ENCODE measurements around the gene NRG2. TPM values are rescaled to one million over a fixed set of nuclear protein-coding genes. Genes with fewer than 3 reads are reported as not detected.

NRG2 gene
- total and polyA plus RNA-seq, 2 of the 4 experiments (the other 2 are of a cell fraction), result 0.18 TPM; not detected in 1

DNA sequence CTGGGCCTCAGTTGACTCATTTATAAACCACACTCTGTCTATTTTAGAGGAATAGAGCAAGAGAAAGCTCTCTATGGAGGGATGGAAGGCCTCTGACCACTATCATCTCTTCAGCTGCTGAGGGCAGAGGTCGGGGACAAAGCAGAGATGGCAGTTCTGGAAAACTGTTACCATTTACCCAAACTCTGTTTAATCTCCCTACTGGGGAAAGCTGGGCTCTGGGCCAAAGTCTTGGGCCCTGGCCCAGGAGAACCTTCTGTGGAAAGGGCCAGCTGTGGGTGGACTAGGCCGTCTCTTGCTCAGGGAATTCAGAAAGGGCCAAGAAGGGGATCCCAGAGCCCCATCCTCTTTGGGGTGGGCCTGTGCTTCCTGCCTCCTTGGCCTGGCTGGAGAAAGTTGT, 147.5 kb downstream of the NRG2 start:
- H2BK120ac ChIP-seq (ENCODE audit: low read depth, low read length), result no peak overlapping the region
- no TSS peak for BruUV-seq (replicated peaks)
- peaks cover 76% of the 10 kb centered on the region for H3K27me3 ChIP-seq (ENCODE audit: control insufficient read depth, insufficient read depth, low read length)
- H3K79me1 ChIP-seq (ENCODE audit: low read depth in 1 of 2, low read length in 2 of 2), result no peaks in the 10 kb centered on the region
- ATAC-seq (ENCODE audit: low read depth) (no peak), DNase-seq (no peak)
- intact Hi-C loops (cut with micrococcal nuclease) (no loop called here), dilution Hi-C loops (cut with HindIII; ENCODE audit: low sequenced_read_pairs, unreplicated experiment) (no loop called here), in situ Hi-C loops (cut with MboI; ENCODE audit: low sequenced_read_pairs) (no loop called here)
- no peak overlapping the region for H3K9ac ChIP-seq (ENCODE audit: low read depth, low read length)
- H2BK5ac ChIP-seq (ENCODE audit: low read depth, low read length, poor library complexity, severe bottlenecking), result no peak overlapping the region
- H4K5ac ChIP-seq (ENCODE audit: low read depth, low read length), result no peak overlapping the region
- ChIA-PET CTCF (no interaction called here), POLR2A (ENCODE audit: unreplicated experiment) (no interaction called here)
- H3K4ac ChIP-seq (ENCODE audit: low read depth, low read length), result no peak overlapping the region
- H4K91ac ChIP-seq (ENCODE audit: insufficient read depth, low read depth, low read length), result no peak overlapping the region
- no peak overlapping the region for H3K27ac ChIP-seq (ENCODE audit: insufficient read depth, low read length)
- no peaks in the 10 kb centered on the region for H3K4me1 ChIP-seq (ENCODE audit: control insufficient read depth, insufficient read depth, low read length)
- no peak overlapping the region for H2AK9ac ChIP-seq (replicated peaks; ENCODE audit: low read depth, low read length, poor library complexity)
- no peak overlapping the region for H3K56ac ChIP-seq (ENCODE audit: extremely low read depth, insufficient read depth, low read length)
- no peak overlapping the region for H3K4me2 ChIP-seq (ENCODE audit: low read depth, low read length)
- H3K23ac ChIP-seq (ENCODE audit: low read depth, low read length), result no peak overlapping the region
- H3K18ac ChIP-seq (ENCODE audit: low read depth, low read length), result no peak overlapping the region
- no peaks in the 10 kb centered on the region for H3K36me3 ChIP-seq (ENCODE audit: control insufficient read depth, insufficient read depth, low read length)
- 0 out of 2 replicates have a peak, but pooled peaks cover 3% of the 10 kb centered on the region for H3K9me1 ChIP-seq (ENCODE audit: insufficient read depth, low read length)
- no peak overlapping the region for H2BK20ac ChIP-seq (ENCODE audit: low read depth, low read length)
- WGBS, 2 experiments (ENCODE audit: extremely low coverage in 2 of 2, insufficient read length in 1 of 2), result no CpG with 5 or more reads among the region's 2 CpGs
- H2AK5ac ChIP-seq (ENCODE audit: low read depth, low read length), result no peak overlapping the region
- no peaks in the 10 kb centered on the region for H4K20me1 ChIP-seq (ENCODE audit: insufficient read depth, low read length)
- TF ChIP-seq, protein P1, sequence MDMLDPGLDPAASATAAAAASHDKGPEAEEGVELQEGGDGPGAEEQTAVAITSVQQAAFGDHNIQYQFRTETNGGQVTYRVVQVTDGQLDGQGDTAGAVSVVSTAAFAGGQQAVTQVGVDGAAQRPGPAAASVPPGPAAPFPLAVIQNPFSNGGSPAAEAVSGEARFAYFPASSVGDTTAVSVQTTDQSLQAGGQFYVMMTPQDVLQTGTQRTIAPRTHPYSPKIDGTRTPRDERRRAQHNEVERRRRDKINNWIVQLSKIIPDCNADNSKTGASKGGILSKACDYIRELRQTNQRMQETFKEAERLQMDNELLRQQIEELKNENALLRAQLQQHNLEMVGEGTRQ (IDR thresholded peaks at IDR 0.05; ENCODE audit: low read depth, low read length), result no peak
- TF ChIP-seq RCOR1 (IDR thresholded peaks at IDR 0.05; ENCODE audit: insufficient replicate concordance, low read length) (no peak), POLR2A (IDR thresholded peaks at IDR 0.05; ENCODE audit: low read depth, low read length) (no peak), MAZ (IDR thresholded peaks at IDR 0.05; ENCODE audit: borderline replicate concordance, low read depth, low read length) (no peak), CHD1 (IDR thresholded peaks at IDR 0.05; ENCODE audit: low read depth, low read length) (no peak), RFX5 (IDR thresholded peaks at IDR 0.05; ENCODE audit: low read depth, low read length) (no peak), BHLHE40 (IDR thresholded peaks at IDR 0.05; ENCODE audit: low read depth, low read length) (no peak)
- no peak overlapping the region for H3K4me3 ChIP-seq (ENCODE audit: insufficient read depth, low read depth, low read length)
- no peaks in the 10 kb centered on the region for H3K9me3 ChIP-seq (ENCODE audit: control insufficient read depth, insufficient read depth, low read length)
- no peak overlapping the region for H2AFZ ChIP-seq (replicated peaks; ENCODE audit: low read length, poor library complexity)
- no peak overlapping the region for H3K14ac ChIP-seq (replicated peaks; ENCODE audit: low read depth, low read length)
- no peak overlapping the region for H2BK15ac ChIP-seq (ENCODE audit: low read depth, low read length)
- H4K8ac ChIP-seq (ENCODE audit: low read depth in 2 of 2, low read length in 2 of 2), result no peak overlapping the region

Measured in IMR-90 (cell line).